HEK293 (cell line): ENCODE measurements around the gene SPECC1.
"Not testable (repeated sequence)": the region's sequence is repeated elsewhere in the genome, so short reads cannot be mapped to it uniquely, and the experiment has no call there.

Experiments used
- CTCF ChIA-PET: fragments of 350-600 bp; formaldehyde crosslinking; extraction: SDS; loops from one replicate; lab custom pipeline; 2021; ENCODE audit warnings: antibody characterized with exemption; lab: Yijun Ruan, JAX
- POLR2A ChIA-PET: fragments of 300-600 bp; formaldehyde crosslinking; extraction: SDS; loops from one replicate; lab custom pipeline; 2020; ENCODE audit warnings: antibody characterized with exemption, inconsistent platforms; lab: Yijun Ruan, JAX
- H3K27ac ChIP-seq: fragments of 200-500 bp; sonication (Bioruptor generic); 2 replicates; pipeline ENCODE4 v1.5.1; 2014; ENCODE audit warnings: low read depth, low read length, control low read depth, inconsistent platforms; ENCODE audit errors: extremely low read depth
- H3K36me3 ChIP-seq, 2 experiments: fragments of 200-500 bp in 1 of 2; sonication (Bioruptor generic) in 1 of 2; 1 replicate in 1 of 2; 2 replicates in 1 of 2; pipeline ENCODE4 v1.5.1; 2014 to 2017; ENCODE audit warnings: inconsistent platforms in 2 of 2, low read length in 2 of 2; ENCODE audit not compliant: control insufficient read depth in 2 of 2, insufficient read depth in 1 of 2
- H3K4me1 ChIP-seq: fragments of 200-500 bp; sonication (Bioruptor generic); 2 replicates; pipeline ENCODE4 v1.5.1; 2014; ENCODE audit warnings: mild to moderate bottlenecking, low read length, inconsistent platforms; ENCODE audit not compliant: control insufficient read depth, insufficient read depth
- H3K4me3 ChIP-seq: 2 replicates; pipeline ENCODE4 v1.5.1; 2011; ENCODE audit warnings: low read depth, mild to moderate bottlenecking, control low read depth, low read length, moderate library complexity
- H3K9me3 ChIP-seq: fragments of 200-500 bp; sonication (Bioruptor generic); 2 replicates; pipeline ENCODE4 v1.5.1; 2014; ENCODE audit warnings: low read depth, low read length, inconsistent platforms; ENCODE audit not compliant: control insufficient read depth, insufficient read depth
- ZNF654 ChIP-seq: fragments of 450-650 bp; formaldehyde crosslinking; IDR thresholded peaks from 2 replicates; pipeline ENCODE4 v1.5.1; 2016; ENCODE audit warnings: low read depth, missing biosample characterization, missing genetic modification characterization

The SPECC1 gene

DNA sequence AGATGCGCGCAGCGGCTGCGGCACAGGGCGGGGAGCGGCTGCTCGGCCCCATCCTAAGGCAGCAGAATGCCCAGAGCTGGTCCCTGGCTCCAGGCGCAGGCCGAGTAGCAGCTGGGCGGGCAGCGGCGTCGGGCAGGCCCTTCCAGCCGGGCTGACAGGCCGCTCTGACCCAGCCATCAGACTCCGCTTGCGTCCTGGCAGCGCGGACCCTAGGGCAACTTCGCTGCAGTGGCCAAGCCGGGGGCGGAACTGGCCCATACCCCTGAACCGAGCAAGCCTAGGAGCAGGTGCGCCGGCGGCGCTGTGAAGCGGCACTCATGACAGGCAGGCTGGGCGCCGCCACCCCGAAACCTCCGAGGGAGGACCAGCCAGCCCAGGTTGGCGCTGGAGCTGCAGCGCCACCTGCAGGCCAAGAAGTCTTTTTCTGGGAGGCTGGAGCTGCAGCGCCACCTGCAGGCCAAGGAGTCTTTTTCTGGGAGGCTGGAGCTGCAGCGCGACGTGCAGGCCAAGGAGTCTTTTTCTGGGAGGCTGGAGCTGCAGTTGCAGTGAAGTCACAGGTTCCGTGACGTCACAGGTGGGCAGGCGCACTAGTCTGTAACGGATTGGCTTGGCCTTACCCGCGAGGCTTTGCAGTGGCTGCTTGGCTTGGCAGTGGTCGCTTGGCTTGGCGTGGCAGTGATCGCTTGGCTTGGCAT is 311.5 kb downstream of the SPECC1 start:
- not testable (repeated sequence) for H3K9me3 ChIP-seq, H3K27ac ChIP-seq, H3K4me1 ChIP-seq
- peak; percentile 44 for TF ChIP-seq ZNF654
- TF ChIP-seq, all 188 proteins: peak for 1; not testable (repeated sequence) for 187
- CTCF ChIA-PET = interaction anchor here (0.6 to 2.8 kb wide), 15 partner anchors 9 to 1226 kb away, joined by 3 to 35 read pairs (median 4); no protein-coding TSS in a partner anchor
- POLR2A ChIA-PET = interaction anchor here (0.6 kb wide), 1 partner anchor 469 kb away, joined by 3 read pairs; no protein-coding TSS in a partner anchor
- H3K4me3 ChIP-seq = peak overlapping the region; percentile 9; the same call in 1 of the 2 replicates
- H3K36me3 ChIP-seq = not testable (repeated sequence)

DNA sequence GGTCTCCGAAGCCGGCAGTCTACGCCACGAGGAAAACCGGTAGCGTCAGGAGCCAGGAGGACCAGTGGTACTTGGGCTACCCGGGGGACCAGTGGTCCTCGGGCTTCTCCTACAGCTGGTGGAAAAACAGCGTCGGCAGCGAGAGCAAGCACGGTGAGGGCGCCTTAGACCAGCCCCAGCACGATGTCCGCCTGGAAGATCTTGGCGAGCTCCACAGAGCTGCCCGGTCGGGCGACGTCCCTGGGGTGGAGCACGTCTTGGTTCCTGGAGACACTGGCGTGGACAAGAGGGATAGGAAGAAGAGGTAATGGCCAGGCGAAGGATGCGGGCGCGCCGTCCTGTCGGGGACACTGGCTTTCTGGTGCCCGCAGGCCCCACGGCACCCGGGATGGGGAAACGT is 312.2 kb downstream of the SPECC1 start:
- POLR2A ChIA-PET, H3K4me1 ChIP-seq, H3K36me3 ChIP-seq, H3K9me3 ChIP-seq, H3K27ac ChIP-seq, H3K4me3 ChIP-seq: not testable (repeated sequence)
- CTCF ChIA-PET = interaction anchor here (0.7 to 2.8 kb wide), 13 partner anchors 10 to 310 kb away, joined by 3 to 35 read pairs (median 4); no protein-coding TSS in a partner anchor

DNA sequence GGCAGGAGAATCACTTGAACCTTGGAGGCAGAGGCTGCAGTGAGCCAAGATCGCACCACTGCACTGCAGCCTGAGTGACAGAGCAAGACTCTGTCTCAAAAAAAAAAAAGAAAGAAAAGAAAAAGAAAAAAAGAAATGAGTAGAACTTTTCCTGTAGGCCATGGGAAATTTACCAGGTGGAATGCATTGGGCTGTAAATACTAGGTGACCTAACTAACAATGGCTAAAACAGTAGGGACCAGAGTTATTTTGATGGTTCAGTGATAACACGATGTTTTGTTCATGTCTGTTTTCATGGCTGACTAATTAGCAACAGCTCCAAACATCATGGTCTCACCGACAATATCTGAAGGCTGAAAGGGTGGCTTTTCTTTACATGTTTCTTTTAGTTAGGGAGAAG is 318.6 kb downstream of the SPECC1 start:
- H3K27ac ChIP-seq, POLR2A ChIA-PET, H3K4me3 ChIP-seq, CTCF ChIA-PET, H3K9me3 ChIP-seq, H3K4me1 ChIP-seq, H3K36me3 ChIP-seq: not testable (repeated sequence)

DNA sequence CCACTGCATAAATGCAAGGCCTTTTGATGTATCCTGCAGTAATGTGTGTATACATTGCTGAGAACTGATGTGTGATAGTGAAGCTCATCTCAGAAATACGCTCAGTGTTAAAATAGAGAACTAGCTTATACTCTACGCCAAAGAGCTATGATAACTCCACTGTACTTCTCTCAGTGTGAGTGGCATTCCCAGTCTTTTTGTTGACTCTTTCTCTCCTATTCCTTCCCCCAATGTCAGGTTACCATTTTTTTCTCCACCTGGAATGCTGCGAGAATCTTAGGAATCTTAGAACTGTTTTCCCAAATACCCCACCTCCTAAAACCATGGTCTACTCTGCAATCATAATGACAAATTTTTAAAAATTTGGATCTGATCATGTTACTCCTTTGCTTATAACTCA is 342.2 kb downstream of the SPECC1 start:
- H3K27ac ChIP-seq, H3K36me3 ChIP-seq, H3K4me1 ChIP-seq, H3K4me3 ChIP-seq, CTCF ChIA-PET, POLR2A ChIA-PET, H3K9me3 ChIP-seq: not testable (repeated sequence)

DNA sequence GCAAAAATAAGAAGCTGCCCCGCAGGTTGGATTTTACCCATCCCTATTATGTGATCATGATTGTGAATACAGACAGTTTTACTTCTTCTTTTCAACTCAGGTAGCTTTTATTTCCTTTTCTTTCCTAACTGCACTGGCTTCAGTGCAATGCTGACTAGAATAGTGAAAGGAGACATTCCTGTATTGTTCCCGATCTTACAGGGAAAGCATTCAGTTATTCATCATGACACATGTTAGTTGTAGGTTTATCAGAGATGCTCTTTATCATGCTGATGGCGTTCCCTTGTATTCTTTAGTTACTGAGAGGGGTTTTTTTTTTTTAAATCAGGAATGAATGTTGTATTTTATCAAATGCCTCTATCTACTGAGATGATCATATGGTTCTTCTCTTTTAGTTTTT is 343.4 kb downstream of the SPECC1 start:
- H3K9me3 ChIP-seq, CTCF ChIA-PET, H3K27ac ChIP-seq, H3K4me3 ChIP-seq, H3K36me3 ChIP-seq, POLR2A ChIA-PET, H3K4me1 ChIP-seq: not testable (repeated sequence)

DNA sequence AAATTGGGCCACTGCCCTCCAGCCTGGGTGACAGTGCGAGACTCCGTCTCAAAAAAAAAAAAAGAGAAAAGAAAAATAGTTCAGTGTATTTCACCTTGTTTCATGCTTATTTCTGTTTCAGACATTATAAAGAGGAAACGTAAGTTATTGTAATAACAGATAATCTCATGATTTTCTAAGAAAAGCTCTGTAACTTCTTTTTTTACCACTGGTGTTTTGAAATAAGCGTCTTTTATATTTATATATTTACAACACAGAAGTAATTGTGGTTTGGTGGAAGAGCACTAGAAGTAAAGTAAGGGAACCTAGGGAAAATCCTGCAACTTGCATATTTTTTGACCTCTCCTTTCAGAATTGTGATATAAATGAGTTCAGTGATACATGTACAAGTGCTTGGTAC is 354.7 kb downstream of the SPECC1 start:
- H3K36me3 ChIP-seq, POLR2A ChIA-PET, H3K27ac ChIP-seq, CTCF ChIA-PET, H3K4me3 ChIP-seq, H3K4me1 ChIP-seq, H3K9me3 ChIP-seq: not testable (repeated sequence)
